IPS DF 4.7 (cell line): ENCODE results near the gene NDFIP2.
"Not testable (repeated sequence)": the region's sequence is repeated elsewhere in the genome, so short reads cannot be mapped to it uniquely, and the experiment has no call there.

Experiments used
- DNase-seq: peaks from one replicate; pipeline ENCODE4 v3.0.0-alpha.2; 2013; ENCODE audit warnings: low spot score; ENCODE audit errors: extremely low read depth

Gene NDFIP2

GRCh38 chr13:79531542-79532254 lies 50.7 kb downstream of the NDFIP2 start:
- DNase-seq = no peak

- DNase-seq = no peak
Measured at GRCh38 chr13:79532576-79532975, 51.6 kb downstream of the NDFIP2 start.

DNA sequence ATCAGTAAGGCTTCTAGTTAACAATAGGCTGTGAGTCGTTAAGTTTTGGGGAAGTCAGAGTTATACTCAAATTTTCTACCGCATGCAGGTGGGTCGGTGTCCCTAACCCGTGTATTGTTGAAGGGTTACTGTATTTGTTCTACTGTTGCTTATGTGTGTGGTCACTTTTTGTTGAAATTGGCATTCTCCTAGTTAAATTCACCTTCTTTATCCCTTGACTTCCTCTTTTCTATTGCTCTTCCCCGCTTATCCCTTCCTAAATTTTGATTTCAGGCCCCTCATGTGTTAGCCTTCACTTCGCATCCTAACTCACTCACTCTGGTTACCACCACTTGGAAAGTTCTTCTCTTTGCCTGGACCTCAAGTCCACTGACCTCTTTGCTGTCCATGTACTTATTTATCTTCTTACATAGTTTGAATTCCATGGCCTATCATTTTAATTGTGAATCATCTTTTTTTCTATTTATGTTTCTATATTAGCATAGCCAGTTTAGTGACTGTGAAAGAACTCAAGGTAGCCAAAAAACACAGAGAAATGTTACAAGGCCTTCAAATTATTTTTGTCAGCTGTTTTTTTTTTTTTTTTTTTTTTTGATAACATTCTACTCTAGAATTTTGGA lies 52.9 kb downstream of the NDFIP2 start:
- DNase-seq = no peak

DNA sequence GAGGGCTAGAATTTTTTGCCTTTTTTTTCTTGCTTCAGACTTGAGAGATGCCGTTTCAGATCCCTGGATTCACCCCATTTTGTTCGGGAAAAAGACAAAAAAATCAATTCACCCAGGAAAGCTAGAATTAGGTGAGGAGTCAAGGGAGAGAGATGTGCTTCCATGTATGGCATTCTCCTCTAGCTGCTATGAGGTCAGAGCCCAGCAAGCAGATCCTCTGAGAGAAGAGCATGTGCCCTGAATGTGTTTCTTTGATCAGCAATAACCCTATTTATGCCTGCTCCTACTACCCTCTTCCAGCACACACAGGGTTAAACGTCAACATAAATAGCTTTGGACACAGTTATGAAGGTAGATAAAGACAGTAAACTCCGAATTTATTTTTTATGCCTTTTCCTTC lies 53.6 kb downstream of the NDFIP2 start:
- DNase-seq = no peak

DNA sequence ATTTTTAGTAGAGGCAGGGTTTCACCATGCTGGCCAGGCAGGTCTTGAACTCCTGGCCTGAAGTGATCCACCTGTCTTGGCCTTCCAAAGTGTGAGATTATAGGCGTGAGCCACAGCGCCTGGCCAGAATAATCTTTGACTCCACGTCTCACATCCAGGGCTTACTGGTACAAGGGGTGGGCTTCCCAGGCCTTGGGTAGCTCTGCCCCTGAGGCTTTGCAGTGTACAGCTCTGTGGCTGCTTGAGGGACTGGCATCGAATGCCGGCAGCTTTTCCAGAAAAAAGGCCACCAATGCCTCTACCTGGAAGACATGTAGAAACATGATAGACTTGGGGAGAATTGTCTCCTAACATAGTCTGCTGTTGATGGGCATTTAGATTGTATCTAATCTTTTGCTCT lies 57.8 kb downstream of the NDFIP2 start:
- DNase-seq = no peak

DNA sequence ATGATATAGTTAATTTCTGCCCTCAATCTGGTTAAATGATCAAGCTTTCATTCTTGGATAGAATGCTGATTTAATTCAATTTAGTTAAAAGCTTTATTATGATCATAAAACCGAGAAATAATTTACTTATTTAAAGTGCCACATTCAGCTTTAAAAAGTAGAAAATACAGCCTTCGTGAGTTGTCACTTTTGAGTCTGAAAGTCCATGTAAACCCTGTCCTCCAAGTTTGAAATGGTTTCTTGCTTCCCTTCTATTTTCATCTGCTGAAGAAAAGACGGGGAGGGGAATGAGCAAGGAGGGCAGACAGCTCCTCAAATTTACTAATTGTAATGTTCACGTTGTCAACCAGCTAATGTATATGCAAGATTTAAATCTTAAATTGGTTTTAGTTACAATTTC lies 59.5 kb downstream of the NDFIP2 start:
- no peak for DNase-seq

DNA sequence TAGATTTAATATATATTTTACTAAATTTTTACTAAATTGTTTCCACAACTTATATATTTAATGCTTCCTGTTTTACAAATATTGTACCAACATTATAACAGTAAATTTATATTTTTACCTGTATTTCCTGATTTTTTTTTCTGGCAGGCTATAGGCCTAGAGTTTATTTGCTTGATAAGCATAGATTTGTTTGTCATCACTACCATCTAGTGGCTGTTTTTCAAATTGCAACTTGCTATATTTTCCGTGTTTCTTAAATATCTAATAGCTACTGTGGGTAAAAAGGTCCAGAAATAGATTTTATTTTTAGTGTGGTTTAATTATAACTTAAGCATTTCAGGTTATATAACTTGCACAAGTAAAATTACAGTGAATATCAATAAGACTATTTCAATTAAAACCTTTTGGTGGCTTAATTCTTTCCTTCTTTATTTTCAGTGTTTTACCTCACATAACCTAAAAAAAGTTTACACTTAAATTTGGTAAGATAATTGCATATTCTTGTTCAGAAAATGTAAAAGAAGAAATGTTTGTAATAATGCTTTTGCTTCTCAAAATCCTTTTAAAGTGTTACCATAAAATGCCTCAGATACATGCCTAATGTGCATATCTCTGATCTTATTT lies 60.6 kb downstream of the NDFIP2 start:
- DNase-seq = peak; percentile 14

DNA sequence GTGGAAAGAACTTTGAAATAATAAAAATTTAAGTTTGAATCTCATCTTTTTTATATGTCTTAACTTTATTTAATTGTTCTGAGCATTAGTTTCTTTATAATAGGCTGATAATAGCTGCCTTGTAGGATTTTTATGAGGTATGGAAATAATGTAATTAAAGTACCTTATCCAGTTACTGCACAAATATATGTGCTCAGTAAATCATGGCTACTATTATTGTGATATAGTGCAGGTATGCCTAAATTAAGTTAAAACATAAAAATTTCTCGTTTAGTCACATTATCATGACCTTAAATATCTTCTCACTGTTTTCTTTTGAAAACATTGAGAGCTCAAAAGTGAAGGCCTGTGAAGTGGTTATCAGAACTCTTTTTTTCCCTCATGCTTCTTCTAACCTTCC lies 62.9 kb downstream of the NDFIP2 start:
- DNase-seq = no peak

GRCh38 chr13:79547211-79548195 lies 66.5 kb downstream of the NDFIP2 start:
- no peak for DNase-seq

DNA sequence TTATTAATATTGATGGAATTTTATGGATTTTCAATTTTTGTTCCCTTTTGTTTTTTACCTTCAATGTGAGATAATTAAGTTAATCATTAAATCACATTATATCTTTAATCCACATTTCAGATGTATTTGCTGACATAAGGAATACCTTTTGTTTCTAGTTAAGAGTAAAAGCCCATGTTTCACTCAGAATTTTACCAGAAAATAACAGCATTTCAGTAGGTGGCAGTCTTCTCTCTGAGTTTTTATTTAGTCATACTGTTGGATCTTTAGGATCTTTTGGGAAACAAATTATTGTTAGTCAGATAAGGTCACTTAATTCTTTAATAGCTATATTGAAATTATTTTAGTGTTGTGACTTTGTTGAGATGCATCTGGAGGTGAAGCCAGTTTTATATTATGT lies 67.9 kb downstream of the NDFIP2 start:
- no peak for DNase-seq

- DNase-seq = no peak
Measured at GRCh38 chr13:79549355-79550106, 68.6 kb downstream of the NDFIP2 start.

DNA sequence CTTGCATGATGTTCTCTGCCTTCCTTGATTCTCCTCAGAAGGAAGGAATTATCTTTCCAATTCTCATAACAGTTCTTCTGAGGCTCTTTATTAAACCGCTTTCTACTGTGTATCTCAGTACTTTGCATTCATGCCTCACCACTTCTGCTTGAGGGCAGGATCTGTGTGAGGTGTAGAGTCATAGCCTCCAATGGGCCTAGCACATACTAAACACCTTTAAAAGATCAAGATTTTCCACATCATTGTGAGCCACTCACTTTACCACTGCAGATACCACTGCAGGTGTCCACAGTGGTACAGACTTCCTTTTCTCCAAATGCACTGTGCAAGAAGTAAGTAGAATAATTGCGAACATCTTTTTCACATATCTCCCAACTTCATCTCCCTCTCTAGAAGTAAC lies 76.7 kb downstream of the NDFIP2 start:
- DNase-seq = no peak

- DNase-seq = no peak
Measured at GRCh38 chr13:79560954-79561353, 80.0 kb downstream of the NDFIP2 start.

DNA sequence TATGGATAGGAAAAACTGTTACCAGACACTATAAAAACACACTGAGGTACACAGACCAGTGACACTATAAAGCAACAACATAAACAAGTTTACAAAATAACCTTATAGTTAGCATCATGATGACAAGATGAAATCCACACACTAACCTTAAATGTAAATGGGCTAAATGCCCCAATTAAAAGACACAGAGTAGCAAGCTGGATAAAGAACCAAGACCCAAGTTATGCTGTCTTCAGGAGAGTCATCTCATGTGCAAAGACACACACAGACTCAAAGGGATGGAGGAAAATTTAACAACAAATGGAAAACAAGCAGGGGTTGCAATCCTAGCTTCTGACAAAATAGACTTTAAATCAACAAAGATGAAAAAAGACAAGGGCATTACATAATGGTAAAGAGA lies 81.6 kb downstream of the NDFIP2 start:
- no peak for DNase-seq

- DNase-seq = no peak
Measured at GRCh38 chr13:79566118-79566517, 85.2 kb downstream of the NDFIP2 start.

- no peak for DNase-seq
Measured at GRCh38 chr13:79571147-79571546, 90.2 kb downstream of the NDFIP2 start.

DNA sequence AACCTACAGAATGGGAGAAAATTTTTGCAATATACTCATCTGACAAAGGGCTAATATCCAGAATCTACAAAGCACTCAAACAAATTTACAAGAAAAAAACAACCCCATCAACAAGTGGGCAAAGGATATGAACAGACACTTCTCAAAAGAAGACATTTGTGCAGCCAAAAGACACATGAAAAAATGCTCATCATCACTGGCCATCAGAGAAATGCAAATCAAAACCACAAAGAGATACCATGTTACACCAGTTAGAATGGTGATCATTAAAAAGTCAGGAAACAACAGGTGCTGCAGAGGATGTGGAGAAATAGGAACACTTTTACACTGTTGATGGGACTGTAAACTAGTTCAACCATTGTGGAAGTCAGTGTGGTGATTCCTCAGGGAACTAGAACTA lies 92.9 kb downstream of the NDFIP2 start:
- DNase-seq = not testable (repeated sequence)

GRCh38 chr13:79581870-79582315 lies 100.9 kb downstream of the NDFIP2 start:
- no peak for DNase-seq

DNA sequence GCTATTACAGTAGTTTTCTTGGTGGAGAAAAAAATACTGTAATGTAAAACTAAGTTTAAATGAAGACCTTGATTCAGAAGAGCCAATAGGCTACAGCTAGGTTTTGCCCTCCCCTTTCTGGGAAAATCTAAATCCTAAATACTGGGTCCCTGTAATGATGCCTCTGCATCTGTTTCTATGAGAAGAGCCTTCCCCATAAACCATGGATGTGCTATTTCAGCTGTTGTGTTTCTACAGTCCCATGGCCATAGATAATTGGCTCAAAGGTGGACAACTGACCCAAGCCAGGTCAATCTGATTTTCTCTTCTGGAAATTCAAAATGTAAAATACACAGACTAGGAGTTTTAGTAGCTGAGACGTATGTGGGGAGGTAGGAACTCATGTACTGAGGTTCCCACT lies 101.9 kb downstream of the NDFIP2 start:
- no peak for DNase-seq

DNA sequence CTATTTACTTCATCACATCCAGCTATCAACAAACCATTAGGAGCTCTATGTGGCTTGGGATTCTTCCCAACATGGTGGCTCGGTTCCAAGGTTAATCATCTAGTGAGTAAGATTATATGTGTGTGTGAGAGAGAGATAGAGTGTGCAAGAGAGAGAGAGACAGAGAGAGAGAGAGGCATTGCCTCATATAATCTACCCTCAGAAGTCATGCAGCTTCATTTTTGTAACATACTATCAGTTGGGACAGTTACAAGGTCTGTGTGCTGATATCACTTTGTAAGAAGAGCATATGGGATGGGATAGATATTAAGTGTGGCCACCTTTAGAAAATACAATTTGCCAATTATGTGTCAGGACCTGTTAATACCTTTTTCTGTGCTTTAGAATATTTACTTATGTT lies 104.1 kb downstream of the NDFIP2 start:
- DNase-seq = no peak
